ENCODE measurements around the gene ZFHX3.

The ZFHX3 gene

GRCh38 chr16:73037845-73038570 is 9.9 kb downstream of the ZFHX3 start:
- no peak for DNase-seq (ENCODE audit: low spot score)

GRCh38 chr16:73037331-73037745 is 10.6 kb downstream of the ZFHX3 start:
- DNase-seq (ENCODE audit: low spot score) = no peak

- DNase-seq (ENCODE audit: low spot score) = no peak
Measured at GRCh38 chr16:73036074-73036826, 11.7 kb downstream of the ZFHX3 start.

- DNase-seq (ENCODE audit: low spot score) = no peak
Measured at GRCh38 chr16:73034374-73034773, 13.6 kb downstream of the ZFHX3 start.

GRCh38 chr16:73033271-73033998 is 14.5 kb downstream of the ZFHX3 start:
- DNase-seq (ENCODE audit: low spot score) = no peak

GRCh38 chr16:73032541-73033270 is 15.2 kb downstream of the ZFHX3 start:
- DNase-seq (ENCODE audit: low spot score) = no peak

- DNase-seq (ENCODE audit: low spot score) = no peak
Measured at GRCh38 chr16:73031984-73032383, 15.9 kb downstream of the ZFHX3 start.

- DNase-seq (ENCODE audit: low spot score) = no peak
Measured at GRCh38 chr16:73031155-73031866, 16.6 kb downstream of the ZFHX3 start.

- no peak for DNase-seq (ENCODE audit: low spot score)
Measured at GRCh38 chr16:73028721-73029361, 19.1 kb downstream of the ZFHX3 start.

GRCh38 chr16:73028263-73028662 is 19.7 kb downstream of the ZFHX3 start:
- DNase-seq (ENCODE audit: low spot score) = no peak

GRCh38 chr16:73027685-73028111 is 20.2 kb downstream of the ZFHX3 start:
- DNase-seq (ENCODE audit: low spot score) = no peak

GRCh38 chr16:73026754-73027684 is 20.9 kb downstream of the ZFHX3 start:
- no peak for DNase-seq (ENCODE audit: low spot score)

GRCh38 chr16:73025856-73026210 is 22.1 kb downstream of the ZFHX3 start:
- DNase-seq (ENCODE audit: low spot score) = no peak

GRCh38 chr16:73025151-73025855 is 22.6 kb downstream of the ZFHX3 start:
- no peak for DNase-seq (ENCODE audit: low spot score)

- DNase-seq (ENCODE audit: low spot score) = no peak
Measured at GRCh38 chr16:73024571-73025105, 23.3 kb downstream of the ZFHX3 start.

- no peak for DNase-seq (ENCODE audit: low spot score)
Measured at GRCh38 chr16:73023752-73024570, 24.0 kb downstream of the ZFHX3 start.

- no peak for DNase-seq (ENCODE audit: low spot score)
Measured at GRCh38 chr16:73023320-73023719, 24.6 kb downstream of the ZFHX3 start.

- no peak for DNase-seq (ENCODE audit: low spot score)
Measured at GRCh38 chr16:73022534-73022933, 25.4 kb downstream of the ZFHX3 start.
